Neutrophil (primary cell): ENCODE data around the gene SLC25A40.
"Not testable (repeated sequence)": the region's sequence is repeated elsewhere in the genome, so short reads cannot be mapped to it uniquely, and the experiment has no call there.

Experiments
- H3K27ac ChIP-seq: fragments of 200-600 bp; sonication (generic); 2 replicates; pipeline ENCODE4 v1.5.1; 2016; ENCODE audit warnings: mild to moderate bottlenecking, moderate library complexity
- H3K27me3 ChIP-seq: fragments of 200-600 bp; sonication (generic); 2 replicates; pipeline ENCODE4 v1.6.0; 2016; ENCODE audit warnings: mild to moderate bottlenecking
- H3K36me3 ChIP-seq: fragments of 200-600 bp; sonication (generic); 2 replicates; pipeline ENCODE4 v1.5.1; 2017
- H3K4me1 ChIP-seq, 2 experiments: fragments of 200-600 bp in 1 of 2; sonication (generic) in 1 of 2; 1 replicate in 1 of 2; 2 replicates in 1 of 2; pipeline versions ENCODE4 v1.5.1 to v1.6.1; 2013 to 2016; ENCODE audit warnings: low read depth in 1 of 2, low read length in 1 of 2, mild to moderate bottlenecking in 1 of 2, moderate library complexity in 1 of 2; ENCODE audit not compliant: control insufficient read depth in 1 of 2, insufficient read depth in 1 of 2
- H3K4me3 ChIP-seq, 2 experiments: fragments of 200-600 bp in 1 of 2; sonication (generic) in 1 of 2; 1 replicate in 1 of 2; 2 replicates in 1 of 2; pipeline ENCODE4 v1.5.1; 2013 to 2016; ENCODE audit warnings: low read depth in 1 of 2, low read length in 1 of 2, mild to moderate bottlenecking in 1 of 2, moderate library complexity in 1 of 2
- H3K9me3 ChIP-seq: fragments of 200-600 bp; sonication (generic); 2 replicates; pipeline ENCODE4 v1.5.1; 2016
- TF ChIP-seq, protein P1 (sequence below): fragments of 200-600 bp; sonication (generic); IDR thresholded peaks from 2 replicates; pipeline ENCODE4 v1.5.1; 2016; ENCODE audit warnings: antibody characterized with exemption

SLC25A40 gene, protein sequence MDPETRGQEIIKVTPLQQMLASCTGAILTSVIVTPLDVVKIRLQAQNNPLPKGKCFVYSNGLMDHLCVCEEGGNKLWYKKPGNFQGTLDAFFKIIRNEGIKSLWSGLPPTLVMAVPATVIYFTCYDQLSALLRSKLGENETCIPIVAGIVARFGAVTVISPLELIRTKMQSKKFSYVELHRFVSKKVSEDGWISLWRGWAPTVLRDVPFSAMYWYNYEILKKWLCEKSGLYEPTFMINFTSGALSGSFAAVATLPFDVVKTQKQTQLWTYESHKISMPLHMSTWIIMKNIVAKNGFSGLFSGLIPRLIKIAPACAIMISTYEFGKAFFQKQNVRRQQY

DNA sequence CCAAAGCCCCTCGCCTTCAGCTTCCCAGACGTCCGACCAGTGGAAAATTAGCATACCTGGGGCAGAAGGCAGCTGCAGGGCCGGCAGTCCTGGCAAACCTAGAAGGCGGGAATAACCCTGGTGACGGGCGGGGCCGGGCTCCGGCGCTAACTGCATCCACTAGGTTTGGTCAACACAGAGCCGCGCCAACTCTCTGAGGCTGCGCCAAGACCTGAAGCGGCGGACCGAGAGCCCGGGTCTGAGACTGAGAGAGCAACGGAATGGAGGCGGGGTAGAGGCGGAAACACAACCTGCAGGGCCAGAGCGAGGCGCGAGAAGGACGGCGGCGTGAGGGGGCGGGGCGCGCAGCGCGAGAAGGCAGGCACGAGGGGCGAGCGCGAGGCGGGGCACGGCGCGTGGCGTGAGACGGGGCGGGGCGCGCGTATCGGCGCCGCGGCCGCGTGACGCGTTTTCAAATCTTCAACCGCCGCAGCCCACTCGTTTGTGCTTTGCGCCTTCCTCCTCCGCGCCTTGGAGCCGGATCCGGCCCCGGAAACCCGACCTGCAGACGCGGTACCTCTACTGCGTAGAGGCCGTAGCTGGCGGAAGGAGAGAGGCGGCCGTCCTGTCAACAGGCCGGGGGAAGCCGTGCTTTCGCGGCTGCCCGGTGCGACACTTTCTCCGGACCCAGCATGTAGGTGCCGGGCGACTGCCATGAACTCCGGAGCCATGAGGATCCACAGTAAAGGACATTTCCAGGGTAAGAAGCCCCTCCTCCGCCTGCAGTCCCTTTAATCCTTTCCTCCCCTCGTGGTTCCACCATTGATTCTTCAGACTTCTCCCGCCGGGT lies at the start of gene SLC25A40, which contains the start of gene DBF4:
Gene SLC25A40, minus strand, starts transcription at position 321 of the 829 bp plus-strand sequence. CDS start 17,633 bp downstream, outside the sequence.
Gene DBF4, plus strand, starts transcription at position 454 of the 829 bp plus-strand sequence. Its CDS starts 240 bp downstream, at position 694.
- Histone ChIP-seq H3K27me3 (no peaks in the 10 kb centered on the region), H3K4me1 (peaks cover 52 to 62% of the 10 kb centered on the region in 2 experiments), H3K27ac (peak within 1 kb of the TSS; percentile 89), H3K9me3 (no peaks in the 10 kb centered on the region), H3K4me3 (peak within 1 kb of the TSS; percentile 83 to 85), H3K36me3 (no peaks in the 10 kb centered on the region)
- TF ChIP-seq, protein P1, sequence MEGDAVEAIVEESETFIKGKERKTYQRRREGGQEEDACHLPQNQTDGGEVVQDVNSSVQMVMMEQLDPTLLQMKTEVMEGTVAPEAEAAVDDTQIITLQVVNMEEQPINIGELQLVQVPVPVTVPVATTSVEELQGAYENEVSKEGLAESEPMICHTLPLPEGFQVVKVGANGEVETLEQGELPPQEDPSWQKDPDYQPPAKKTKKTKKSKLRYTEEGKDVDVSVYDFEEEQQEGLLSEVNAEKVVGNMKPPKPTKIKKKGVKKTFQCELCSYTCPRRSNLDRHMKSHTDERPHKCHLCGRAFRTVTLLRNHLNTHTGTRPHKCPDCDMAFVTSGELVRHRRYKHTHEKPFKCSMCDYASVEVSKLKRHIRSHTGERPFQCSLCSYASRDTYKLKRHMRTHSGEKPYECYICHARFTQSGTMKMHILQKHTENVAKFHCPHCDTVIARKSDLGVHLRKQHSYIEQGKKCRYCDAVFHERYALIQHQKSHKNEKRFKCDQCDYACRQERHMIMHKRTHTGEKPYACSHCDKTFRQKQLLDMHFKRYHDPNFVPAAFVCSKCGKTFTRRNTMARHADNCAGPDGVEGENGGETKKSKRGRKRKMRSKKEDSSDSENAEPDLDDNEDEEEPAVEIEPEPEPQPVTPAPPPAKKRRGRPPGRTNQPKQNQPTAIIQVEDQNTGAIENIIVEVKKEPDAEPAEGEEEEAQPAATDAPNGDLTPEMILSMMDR, result peak; percentile 49

GRCh38 chr7:87922759-87923395 lies 46.7 kb upstream of the SLC25A40 start:
- not testable (repeated sequence) for H3K9me3 ChIP-seq, H3K27me3 ChIP-seq, H3K36me3 ChIP-seq, H3K4me1 ChIP-seq, H3K4me3 ChIP-seq, H3K27ac ChIP-seq

DNA sequence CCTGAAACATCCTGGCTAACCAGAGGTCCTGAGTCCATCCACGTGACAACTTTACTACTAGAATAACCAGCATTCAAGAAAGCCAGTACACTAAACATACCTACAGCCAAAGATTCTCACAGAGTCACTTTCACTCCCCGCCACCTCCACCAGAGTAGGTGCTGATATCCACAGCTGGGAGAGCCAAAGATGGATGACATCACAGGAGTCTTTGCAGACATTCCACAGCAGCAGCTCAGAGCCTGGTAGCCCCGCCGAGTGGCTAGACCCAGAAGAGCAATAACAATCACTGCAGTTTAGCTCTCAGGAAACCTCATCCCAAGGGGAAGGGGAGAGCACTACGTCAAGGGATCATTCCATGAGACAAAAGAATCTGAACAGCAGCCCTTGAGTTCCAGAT lies 44.4 kb upstream of the SLC25A40 start:
- TF ChIP-seq, protein P1, result no peak
- H3K27ac ChIP-seq, result no peak overlapping the region

GRCh38 chr7:87919875-87920274 lies 43.7 kb upstream of the SLC25A40 start:
- no peak overlapping the region for H3K27ac ChIP-seq
- no peaks in the 10 kb centered on the region for H3K9me3 ChIP-seq
- H3K4me1 ChIP-seq, result peaks cover 4 to 8% of the 10 kb centered on the region in 2 experiments
- no peaks in the 10 kb centered on the region for H3K36me3 ChIP-seq
- no peak overlapping the region for H3K4me3 ChIP-seq
- no peaks in the 10 kb centered on the region for H3K27me3 ChIP-seq
- TF ChIP-seq, protein P1, result no peak

More for the DNA sequence above, 44.4 kb upstream of the SLC25A40 start:
- Histone ChIP-seq H3K27me3 (no peaks in the 10 kb centered on the region), H3K9me3 (no peaks in the 10 kb centered on the region), H3K4me3 (no peak overlapping the region), H3K4me1 (peaks cover 4 to 8% of the 10 kb centered on the region in 2 experiments), H3K36me3 (no peaks in the 10 kb centered on the region)

DNA sequence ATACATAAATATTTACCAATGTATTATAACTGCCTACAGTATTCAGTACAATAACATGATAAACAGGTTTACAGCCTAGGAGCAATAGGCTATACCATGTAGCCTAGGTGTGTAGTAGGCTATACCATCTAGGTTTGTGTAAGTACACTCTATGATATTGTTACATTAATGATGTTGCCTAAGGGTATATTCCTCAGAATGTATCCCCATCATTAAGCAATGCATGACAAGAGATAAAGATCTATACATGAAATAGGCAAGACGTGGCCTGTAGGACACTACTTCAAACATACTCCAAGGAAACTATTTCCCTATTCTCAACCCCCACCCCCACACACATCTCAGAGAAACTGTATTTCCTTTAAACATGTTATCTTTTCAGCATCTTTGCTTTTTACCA lies 42.6 kb upstream of the SLC25A40 start:
- peaks cover 4 to 8% of the 10 kb centered on the region in 2 experiments for H3K4me1 ChIP-seq
- no peaks in the 10 kb centered on the region for H3K9me3 ChIP-seq
- no peak overlapping the region for H3K27ac ChIP-seq
- H3K27me3 ChIP-seq, result no peaks in the 10 kb centered on the region
- H3K36me3 ChIP-seq, result no peaks in the 10 kb centered on the region
- H3K4me3 ChIP-seq, result no peak overlapping the region
- TF ChIP-seq, protein P1, result no peak
